Activated CD8-positive, alpha-beta memory T cell treated with anti-CD3 and anti-CD28 coated beads for 36 hours (primary cell): ENCODE measurements around the gene INTU. TPM values are rescaled to one million over a fixed set of nuclear protein-coding genes. Genes with fewer than 3 reads are reported as not detected.

Source experiments
- CTCF ChIA-PET: fragments of 350-600 bp; sonication (Branson Sonifier 250); formaldehyde crosslinking; loops from one replicate; lab custom pipeline; 2021; ENCODE audit warnings: antibody characterized with exemption; lab: Charles Lee
- POLR2A ChIA-PET: fragments of 350-600 bp; sonication (Branson Sonifier 250); formaldehyde crosslinking; loops from one replicate; lab custom pipeline; 2021; ENCODE audit warnings: antibody characterized with exemption; lab: Charles Lee
- total RNA-seq, 2 experiments: library from RNA; stranded (reverse); gene quantifications; one replicate each; pipeline ENCODE4 v1.2.3, GENCODE V29; 2021

The INTU gene
- total RNA-seq, 2 experiments from 2014 or later: 0.21 to 0.59 TPM

DNA sequence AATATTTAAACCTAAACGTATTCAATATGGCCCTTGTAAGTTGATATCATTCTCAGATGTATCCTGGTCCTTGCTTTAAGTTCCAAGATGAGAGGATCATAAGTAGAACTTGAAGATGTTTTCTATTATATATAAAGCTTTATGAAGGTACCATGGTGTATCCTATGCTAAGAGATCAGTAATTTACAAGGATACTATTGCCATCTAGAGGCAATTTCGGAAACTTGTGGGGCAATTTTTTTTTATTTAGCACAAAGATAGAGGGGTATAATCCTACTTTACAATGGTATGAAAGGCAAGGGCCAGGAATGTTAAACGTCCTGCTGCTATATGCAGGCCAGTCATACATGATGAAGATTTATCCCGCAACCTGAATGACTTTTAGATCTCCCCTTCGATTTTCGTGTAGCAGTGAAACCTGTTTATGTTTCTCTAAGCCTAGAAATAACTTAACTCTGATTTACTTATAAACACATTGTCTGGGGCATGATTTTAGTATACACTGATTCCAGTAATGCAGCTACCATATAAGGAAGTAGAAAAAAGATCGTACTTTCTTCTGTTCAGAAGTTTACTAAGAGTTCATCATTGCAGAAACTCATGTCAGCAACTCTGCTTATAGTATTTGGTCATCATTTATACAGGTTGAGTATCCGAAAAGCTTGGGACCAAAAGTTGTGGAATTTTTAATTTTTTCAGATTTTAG, 100.0 kb downstream of the INTU start:
- CTCF ChIA-PET: interaction anchor here (0.7 to 0.9 kb wide), 2 partner anchors 56 to 418 kb away, joined by 3 read pairs; no protein-coding TSS in a partner anchor
- POLR2A ChIA-PET: no interaction called here

DNA sequence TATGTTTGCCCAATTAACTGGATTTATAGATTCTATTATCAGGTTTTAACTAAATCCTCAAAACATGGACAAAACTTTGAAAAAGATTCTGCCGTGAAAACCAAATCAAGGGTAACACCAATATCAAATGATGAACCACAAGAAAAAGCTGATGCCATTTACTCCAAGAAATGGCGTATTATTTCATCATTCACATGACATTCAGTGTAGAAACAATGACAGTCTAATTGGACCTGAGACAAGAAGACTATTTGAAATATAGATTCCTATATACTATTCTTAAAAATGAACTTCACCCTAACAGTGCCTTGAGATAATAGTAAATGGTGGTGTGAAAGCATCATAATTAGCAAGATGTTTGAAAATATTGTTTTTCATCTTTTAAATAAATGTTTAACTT, 102.2 kb downstream of the INTU start:
- ChIA-PET POLR2A (no interaction called here), CTCF (no interaction called here)

DNA sequence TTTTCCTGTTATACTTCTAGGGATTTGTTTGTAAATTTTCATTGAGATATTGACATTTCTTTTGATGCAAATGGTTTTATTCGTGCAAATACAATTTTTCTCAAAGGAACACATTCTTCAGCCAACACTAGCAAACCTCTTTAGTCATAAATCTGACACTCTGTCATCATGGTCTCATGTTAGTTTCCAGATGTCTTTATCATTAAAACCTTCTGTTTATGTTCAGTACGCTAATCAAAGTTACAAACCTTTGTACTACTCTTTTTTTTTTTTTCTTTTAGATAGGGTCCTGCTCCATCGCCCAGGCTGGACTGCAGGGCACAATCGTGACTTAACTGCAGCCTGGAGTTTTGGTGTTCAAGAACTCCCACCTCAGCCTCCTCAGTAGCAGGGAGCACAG, 104.5 kb downstream of the INTU start:
- ChIA-PET CTCF (no interaction called here), POLR2A (no interaction called here)

DNA sequence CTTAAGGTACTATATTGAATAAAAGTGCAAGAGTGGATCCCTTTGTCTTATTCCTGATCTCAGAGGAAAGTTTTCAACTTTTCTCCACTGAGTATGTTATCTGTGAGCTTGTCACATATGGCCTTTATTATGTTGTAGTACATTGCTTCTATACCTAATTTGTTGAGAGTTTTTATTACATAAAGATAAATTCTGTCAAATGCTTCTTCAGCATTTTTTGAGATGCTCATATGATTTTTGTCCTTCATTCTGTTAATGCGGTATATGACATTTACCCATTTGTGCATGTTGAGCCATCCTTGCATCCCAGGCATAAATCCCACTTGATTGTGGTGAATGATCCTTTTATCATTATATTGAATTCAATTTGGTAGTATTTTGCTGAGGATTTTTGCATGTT, 108.5 kb downstream of the INTU start:
- POLR2A ChIA-PET: no interaction called here
- CTCF ChIA-PET: no interaction called here

DNA sequence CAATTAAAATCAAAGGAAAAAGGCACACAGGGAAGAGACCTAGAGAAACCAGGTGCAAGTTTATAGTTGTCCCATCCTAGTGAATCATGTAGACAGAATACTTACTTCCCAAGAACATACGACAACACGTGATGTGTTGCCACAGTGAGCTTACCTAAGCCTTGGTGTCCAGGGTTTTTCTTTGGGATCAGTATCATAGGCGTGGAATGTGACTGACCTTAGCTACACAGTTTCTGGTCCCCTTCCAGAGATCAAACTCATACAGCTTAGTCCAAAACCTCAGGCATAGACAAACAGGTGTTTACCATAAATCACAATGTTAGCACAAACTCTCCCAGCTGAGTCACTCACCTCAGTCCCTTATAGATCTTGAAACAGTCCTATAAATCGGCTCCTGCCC, 115.1 kb downstream of the INTU start:
- ChIA-PET CTCF (no interaction called here), POLR2A (no interaction called here)

DNA sequence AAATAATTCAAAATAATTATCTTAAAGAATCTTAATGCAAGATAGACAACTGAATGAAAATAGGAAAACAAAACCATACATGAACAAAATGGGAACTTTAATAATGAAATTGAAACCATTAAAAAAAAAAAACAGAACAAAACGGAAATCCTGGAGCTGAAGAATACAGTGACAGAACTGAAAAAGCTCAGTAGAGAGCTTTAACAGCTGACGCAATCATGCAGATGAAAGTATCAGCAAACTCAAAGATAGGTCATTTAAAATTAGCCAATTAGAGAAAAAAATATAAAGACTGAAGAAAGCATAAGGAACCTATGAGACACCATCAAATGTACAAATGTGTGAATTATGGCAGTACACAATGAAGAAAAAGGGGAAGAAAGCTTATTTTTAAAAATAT, 116.2 kb downstream of the INTU start:
- CTCF ChIA-PET: no interaction called here
- POLR2A ChIA-PET: no interaction called here

DNA sequence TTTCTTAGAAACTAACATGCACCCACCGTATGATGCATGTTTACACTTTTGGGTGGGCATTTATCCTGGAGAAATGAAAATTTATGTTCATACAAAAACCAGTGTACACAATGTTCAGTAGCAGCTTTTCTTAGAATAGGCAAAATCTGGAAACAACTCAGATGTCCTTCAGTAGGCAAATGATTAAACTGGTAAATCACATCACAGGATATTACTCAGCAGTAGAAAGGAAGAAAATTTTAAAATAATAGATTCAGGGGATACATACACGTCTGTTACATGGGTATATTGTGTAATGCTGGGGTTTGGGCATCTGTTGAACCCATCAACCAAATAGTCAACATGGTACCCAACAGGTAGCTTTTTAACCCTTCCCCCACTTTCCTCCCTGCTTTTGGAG, 124.1 kb downstream of the INTU start:
- CTCF ChIA-PET: no interaction called here
- POLR2A ChIA-PET: no interaction called here

DNA sequence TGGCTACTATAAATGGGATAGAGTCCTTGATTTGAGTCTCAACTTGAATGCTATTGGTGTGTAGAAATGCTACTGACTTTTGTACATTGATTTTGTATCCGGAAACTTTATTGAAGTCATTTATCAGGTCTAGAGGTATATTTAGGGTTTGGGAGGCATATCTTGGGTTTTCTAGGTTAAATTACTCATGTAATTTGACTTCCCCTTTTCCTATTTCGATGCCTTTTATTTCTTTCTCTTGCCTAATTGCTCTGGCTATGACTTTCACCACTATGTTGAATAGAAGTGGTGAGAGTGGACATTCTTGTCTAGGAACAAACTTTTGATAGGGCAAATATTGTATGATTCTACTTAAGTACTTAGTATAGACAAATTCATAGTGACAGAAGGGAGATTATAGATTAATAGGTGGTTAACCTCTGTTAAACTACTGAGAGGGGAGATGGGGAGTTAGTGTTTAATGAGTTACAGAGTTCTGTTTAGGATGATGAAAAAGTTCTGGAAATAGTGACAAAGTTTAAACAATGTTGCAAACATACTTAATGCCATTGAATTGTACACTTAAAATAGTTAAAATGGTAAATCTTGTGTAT, 126.6 kb downstream of the INTU start:
- POLR2A ChIA-PET: no interaction called here
- CTCF ChIA-PET: no interaction called here

DNA sequence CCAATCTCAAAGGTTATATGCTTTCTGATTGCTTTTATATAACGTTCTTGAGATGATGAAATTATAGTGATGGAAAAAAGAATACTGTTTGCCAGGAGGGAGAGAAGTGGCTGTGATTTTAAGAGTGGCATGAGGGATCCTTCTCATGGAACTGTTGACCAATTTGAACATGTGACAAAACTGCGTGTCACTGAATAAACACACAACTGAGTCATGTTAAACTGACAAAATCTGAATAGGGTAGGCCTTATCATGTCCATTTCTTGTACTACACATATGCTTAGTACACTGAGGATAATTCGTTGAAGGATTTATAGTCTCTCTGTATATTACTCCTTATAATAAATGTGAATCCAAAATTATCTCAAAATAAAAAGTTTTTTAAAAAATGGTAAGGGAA, 127.1 kb downstream of the INTU start:
- ChIA-PET POLR2A (no interaction called here), CTCF (no interaction called here)

DNA sequence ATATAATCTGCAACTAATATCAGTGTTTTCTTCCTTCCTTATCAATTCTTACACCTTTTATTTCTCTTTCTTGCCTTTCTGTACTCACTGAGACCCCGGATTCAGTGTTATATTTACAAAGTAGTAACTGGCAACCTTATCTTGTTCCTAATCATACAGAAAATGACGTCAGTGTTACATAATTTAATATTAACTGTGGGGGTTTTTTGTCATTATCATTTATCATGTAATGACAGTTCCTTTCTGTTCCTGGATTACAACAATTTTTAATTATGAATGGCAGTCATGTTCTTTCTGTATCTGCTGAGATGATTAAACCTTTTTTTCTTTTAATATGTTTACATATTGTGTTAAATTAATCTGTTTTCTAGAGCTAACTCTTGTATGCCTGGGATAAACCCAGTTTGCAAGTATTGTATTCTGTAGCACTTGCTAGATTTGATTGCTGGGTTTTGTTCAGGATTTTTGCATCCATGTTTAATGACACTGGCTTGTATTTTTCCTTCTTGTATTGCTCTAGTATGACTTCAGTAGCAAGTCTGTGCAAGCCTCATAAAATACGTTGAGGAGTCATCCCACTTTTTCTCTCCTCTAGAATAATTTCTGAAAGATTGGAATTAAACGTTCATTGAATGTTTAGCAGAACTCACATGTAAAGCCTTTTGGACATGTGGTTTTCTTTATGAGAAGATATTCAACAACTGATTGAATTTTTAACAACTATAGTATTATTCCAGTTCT, 138.9 kb downstream of the INTU start:
- POLR2A ChIA-PET: no interaction called here

DNA sequence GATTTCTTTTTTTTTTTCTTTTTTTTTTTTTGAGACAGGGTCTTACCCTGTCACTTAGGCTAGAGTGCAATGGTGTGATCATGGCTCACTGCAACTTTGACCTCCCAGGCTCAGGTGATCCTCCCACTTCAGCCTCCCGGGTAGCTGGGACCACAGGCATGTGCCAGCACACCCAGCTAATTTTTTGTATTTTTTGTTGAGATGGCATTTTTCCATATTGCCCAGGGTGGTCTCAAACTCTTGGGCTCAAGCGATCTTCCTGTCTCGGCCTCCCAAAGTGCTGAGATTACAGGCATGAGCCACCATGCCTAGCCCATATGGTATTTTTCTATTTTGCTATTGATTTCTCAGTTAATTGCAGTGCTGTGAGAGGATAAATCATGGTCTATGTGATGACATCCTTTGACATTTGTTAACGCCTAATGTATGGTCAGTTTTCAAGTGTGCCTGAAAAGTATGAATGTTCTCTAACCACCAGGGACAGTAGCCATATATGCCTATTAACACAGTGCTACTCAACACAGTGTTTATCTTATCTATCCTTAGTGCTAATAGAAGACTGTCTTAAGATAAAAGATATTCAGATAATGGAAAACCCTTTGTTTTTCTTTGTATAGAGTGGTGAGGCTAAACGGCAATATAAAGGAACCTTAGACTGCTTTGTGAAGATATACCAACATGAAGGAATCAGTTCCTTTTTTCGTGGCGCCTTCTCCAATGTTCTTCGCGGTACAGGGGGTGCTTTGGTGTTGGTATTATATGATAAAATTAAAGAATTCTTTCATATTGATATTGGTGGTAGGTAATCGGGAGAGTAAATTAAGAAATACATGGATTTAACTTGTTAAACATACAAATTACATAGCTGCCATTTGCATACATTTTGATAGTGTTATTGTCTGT, 140.3 kb downstream of the INTU start:
- ChIA-PET CTCF (no interaction called here), POLR2A (no interaction called here)

More for the DNA sequence above, 138.9 kb downstream of the INTU start:
- CTCF ChIA-PET: no interaction called here

DNA sequence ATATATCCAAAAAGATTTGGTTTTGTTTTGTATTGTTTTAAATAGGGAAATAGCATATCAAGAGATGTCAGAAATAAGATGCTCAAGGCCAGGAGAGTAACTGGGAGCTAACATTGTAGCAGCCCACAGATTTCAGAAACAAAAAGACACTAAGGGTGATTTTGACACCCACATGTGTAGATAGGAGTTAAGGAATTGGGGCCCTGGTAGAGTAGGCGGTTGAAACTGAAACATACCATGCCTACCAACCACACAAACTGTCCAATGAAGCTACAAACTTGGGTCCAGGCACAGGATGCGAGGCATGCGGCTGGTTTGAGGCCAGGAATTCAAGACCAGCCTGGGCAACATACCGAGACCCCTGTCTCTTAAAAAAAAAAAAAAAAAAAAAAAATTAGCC, 143.1 kb downstream of the INTU start:
- ChIA-PET CTCF (interaction anchor here (0.6 kb wide), 1 partner anchor 252 kb away, joined by 3 read pairs; no protein-coding TSS in a partner anchor), POLR2A (no interaction called here)

Other genes with a start within 250 kb of the INTU start
- not detected for gene SLC25A31, start 97.4 kb downstream of the INTU start, total RNA-seq
- under 1 TPM; 0.89 to 0.90 TPM for gene HSPA4L, start 149.4 kb downstream of the INTU start, total RNA-seq
- 10 to 100 TPM; 37.6 to 40.5 TPM for gene PLK4, start 247.9 kb downstream of the INTU start, total RNA-seq